NCI-H2196 (cell line): ENCODE measurements around the gene SCTR.

Experiments
- DNase-seq: peaks from one replicate; lab custom pipeline; 2025; ENCODE audit not compliant: unreplicated experiment; lab: John Stamatoyannopoulos, UW

SCTR gene

GRCh38 chr2:119523952-119524694 lies at the start of gene SCTR:
Gene SCTR, minus strand, starts transcription at chr2:119524483. Its CDS starts 257 bp downstream, at chr2:119524226.
- no peak for DNase-seq

GRCh38 chr2:119567292-119567691 lies 43.0 kb upstream of the SCTR start:
- DNase-seq: no peak

- DNase-seq: no peak
Measured at GRCh38 chr2:119565481-119565880, 41.2 kb upstream of the SCTR start.

- DNase-seq: no peak
Measured at GRCh38 chr2:119553687-119554344, 29.5 kb upstream of the SCTR start.

GRCh38 chr2:119552902-119553301 lies 28.6 kb upstream of the SCTR start:
- DNase-seq: no peak

- no peak for DNase-seq
Measured at GRCh38 chr2:119550856-119551255, 26.6 kb upstream of the SCTR start.

- no peak for DNase-seq
Measured at GRCh38 chr2:119550346-119550745, 26.1 kb upstream of the SCTR start.

- DNase-seq: no peak
Measured at GRCh38 chr2:119549241-119549640, 25.0 kb upstream of the SCTR start.

- no peak for DNase-seq
Measured at GRCh38 chr2:119548516-119549120, 24.3 kb upstream of the SCTR start.

- DNase-seq: no peak
Measured at GRCh38 chr2:119546447-119546767, 22.1 kb upstream of the SCTR start.

GRCh38 chr2:119545754-119546446 lies 21.6 kb upstream of the SCTR start:
- DNase-seq: no peak

GRCh38 chr2:119544939-119545475 lies 20.7 kb upstream of the SCTR start:
- no peak for DNase-seq

GRCh38 chr2:119544075-119544938 lies 20.0 kb upstream of the SCTR start, which contains the start of gene CFAP221:
Gene CFAP221, plus strand, starts transcription at chr2:119544449. Its CDS starts 1,683 bp downstream, at chr2:119546132.
- peak; percentile 84 for DNase-seq

GRCh38 chr2:119541476-119541875 lies 17.2 kb upstream of the SCTR start:
- no peak for DNase-seq

- DNase-seq: no peak
Measured at GRCh38 chr2:119537792-119538191, 13.5 kb upstream of the SCTR start.

- no peak for DNase-seq
Measured at GRCh38 chr2:119536707-119537106, 12.4 kb upstream of the SCTR start.

GRCh38 chr2:119536211-119536610 lies 11.9 kb upstream of the SCTR start:
- DNase-seq: no peak

- no peak for DNase-seq
Measured at GRCh38 chr2:119533560-119533959, 9.3 kb upstream of the SCTR start.

GRCh38 chr2:119531292-119531691 lies 7.0 kb upstream of the SCTR start:
- no peak for DNase-seq

- DNase-seq: no peak
Measured at GRCh38 chr2:119527999-119528398, 3.7 kb upstream of the SCTR start.
